Kasumi-1 (cell line): ENCODE measurements around the gene RBM38.

Source experiments
- DNase-seq, 2 experiments: peaks; one replicate each; lab custom pipeline; 2025; lab: John Stamatoyannopoulos, UW

Gene RBM38

DNA sequence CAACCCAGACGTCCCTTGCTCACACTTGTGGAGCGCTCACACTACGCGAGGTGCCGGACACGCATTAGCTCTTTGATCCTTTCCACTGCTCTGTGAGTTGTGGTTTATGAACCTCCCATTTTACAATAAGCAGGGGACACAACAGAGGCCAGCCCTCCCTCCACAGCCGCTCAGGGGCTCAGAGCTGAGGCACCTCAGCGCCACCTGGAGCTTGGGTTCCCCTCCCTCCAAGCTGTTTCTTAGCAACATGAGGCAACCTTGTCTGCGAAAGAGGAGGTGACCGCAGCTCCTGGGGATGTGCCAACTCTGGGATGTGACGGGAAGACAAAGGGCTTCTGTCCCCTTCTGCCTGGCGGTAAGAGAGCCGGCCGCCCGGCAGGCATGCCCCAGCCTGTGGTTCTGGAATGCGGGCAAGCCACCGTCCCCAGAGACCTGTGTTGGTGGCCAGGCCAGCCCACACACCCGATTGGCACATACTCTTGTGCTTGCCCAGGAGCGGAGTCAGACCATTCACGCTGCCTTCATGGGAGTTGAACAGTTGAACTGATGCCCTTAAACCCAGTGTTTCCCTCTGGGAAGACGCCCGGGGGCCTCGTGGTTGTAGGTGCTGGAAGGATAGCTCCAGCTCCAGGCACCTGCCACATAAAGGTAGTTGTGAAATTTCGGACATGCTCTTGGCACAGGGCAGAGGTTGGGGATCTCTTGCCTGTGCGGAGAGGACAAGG is 44.5 kb downstream of the RBM38 start:
- peak; percentile 23 to 55 for DNase-seq

DNA sequence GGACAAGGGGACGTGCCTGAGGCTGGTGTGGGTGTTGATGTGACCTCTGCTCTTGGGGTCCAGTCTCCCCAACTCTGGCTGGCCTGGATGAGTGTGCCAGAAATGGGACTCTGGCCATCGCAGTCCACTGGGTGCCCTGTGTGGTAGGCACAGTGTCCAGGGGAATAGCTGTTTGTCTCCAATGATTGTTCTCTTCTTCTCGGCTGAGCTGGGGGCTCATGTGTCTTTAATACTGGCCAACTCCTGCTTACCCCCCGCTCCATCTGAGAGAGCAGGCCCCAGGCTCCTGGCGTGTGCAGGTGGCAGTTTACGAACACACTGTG is 45.0 kb downstream of the RBM38 start:
- no peak for DNase-seq

DNA sequence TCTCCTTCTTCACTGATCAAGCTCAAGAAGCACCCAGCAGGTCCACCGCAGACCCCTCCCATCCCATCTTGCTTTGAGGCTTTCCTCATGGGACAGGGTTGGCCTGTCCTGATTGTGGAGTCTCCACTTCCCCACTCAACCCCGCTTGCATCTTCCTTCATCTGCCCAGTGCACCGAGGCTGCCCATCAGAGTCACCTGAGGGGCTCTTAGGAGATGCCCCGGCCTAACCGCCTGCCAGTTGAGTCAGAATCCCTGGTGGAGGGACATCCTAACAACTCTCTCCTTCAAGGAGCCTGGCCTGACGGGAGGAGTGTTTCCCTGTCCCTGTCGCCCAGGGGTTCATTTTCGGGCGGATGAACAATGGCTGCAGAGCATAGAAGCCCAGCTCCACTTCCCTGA is 46.1 kb downstream of the RBM38 start:
- DNase-seq = no peak

DNA sequence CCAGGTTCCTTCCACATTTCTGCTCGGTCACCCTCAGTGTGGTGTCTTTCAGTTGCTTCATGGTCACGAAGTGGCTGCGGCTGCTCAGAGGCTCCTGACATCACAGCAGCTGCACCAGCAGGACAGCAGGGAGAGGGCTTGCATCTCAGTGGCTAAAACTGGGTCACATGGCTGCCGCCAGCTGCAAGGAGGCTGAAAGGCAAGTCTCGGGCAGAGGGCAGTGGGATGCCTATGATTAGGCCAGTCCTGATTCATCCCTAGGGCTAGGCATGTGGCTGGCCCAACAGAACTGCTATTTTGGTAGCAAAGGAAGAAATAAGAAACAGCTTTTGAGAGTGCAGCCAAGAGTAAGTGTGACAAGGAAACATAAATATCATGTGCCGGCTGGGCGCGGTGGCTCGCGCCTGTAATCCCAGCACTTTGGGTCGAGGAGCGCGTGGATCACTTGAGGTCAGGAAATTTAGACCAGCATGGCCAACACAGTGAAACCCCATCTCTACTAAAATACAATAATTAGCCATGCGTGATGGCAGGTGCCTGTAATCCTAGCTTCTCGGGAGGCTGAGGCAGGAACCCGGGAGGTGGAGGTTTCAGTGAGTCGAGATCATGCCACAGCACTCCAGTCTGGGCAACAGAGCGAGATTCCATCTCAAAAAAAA is 46.6 kb downstream of the RBM38 start:
- no peak for DNase-seq

DNA sequence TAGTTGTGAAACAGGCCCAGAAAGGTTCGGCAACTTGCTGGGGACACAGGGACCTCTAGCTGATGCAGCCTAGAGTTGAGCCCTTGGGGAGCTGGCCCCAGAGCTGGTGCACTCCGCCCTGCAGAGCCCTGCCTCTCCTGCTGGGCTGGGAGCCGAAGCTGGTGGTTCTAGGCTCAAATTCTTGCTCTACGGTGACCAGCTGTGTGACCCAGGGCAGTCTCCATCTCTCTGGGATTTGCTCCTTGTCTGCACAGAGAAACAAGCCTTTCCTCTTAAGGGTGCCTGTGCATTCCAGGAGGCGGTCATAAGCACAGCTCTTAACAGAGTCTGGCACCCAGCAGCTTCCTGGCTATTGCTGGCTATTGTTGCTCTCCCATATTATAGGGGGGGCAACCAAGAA is 47.4 kb downstream of the RBM38 start:
- DNase-seq = no peak

DNA sequence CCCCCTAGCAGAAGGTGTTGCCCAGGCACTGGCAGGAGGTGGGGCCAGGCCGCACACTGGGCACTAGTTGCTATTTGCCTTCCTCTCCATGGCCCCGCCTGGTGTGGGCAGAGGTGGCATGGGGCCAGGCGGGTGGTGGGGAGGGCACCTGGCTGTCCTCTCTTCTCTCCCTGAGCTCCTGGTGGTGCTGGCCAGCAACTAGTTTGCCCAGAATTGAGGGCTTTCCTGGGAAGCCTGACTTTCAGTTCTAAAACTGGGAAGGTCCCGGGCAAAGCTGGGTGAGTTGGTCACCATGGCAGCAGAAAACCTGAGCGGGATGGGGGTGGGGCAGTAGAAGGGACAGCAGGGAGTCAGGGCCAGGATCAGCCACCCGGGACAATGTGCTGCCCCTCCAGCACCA is 48.2 kb downstream of the RBM38 start:
- DNase-seq = no peak

DNA sequence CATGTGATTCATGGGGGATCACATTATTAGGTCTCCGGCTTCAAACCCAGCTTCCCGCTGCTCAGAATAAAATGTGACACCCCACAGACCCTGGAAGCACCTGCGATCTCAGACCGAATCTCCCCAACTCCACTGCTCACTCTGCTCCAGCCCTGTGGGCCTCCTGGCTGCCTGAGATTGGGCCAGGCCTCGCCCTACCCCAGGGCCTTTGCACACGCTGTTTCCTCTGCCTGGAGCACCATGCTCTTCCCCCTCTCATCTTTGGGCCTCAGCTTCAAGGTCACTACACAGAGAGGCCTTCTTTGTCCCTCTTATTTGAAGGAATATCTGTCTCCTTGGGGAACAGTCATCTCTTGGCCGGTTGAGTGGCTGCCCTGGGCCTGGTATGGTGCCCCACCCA is 48.8 kb downstream of the RBM38 start:
- DNase-seq = no peak

DNA sequence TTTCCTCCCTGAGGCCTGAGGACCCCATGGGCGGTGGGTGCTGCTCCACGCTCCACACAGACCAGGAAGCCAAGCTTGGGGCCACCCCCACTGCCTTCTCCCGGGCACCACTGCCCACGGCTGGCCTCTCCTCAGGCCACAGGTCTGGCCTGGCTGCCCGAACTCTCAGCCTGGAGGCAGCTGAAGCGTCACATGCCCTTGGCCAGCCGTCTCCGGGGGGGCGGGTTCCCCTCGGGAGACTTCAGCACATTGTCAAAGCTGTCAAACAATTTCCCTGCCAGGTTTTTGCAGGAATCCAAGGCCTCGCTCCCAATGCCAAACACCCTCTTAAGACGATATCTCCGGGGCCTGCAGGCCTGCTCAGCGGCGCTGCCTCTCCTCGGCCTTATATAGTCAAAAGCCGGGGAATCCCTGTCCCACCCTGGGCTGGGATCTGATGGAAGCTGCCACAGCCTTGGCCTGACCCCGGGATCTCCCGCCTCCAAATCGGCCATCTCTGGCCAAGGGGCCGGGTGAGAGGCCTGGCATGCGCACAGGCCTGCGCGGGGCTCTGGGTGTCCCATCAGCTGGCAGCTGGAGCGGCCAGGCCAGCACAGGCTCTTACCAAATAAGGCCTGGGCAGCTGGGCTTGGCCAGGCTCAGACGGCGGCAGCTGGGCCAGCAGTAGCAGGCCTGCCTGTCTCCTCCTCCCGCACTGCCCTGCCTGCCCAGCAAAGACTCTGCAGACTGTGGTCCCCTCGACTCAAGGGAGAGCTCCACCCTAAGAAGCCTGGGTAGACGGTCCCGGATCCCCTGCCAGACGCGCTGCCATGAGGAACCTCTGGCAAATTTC is 49.7 kb downstream of the RBM38 start:
- no peak for DNase-seq

DNA sequence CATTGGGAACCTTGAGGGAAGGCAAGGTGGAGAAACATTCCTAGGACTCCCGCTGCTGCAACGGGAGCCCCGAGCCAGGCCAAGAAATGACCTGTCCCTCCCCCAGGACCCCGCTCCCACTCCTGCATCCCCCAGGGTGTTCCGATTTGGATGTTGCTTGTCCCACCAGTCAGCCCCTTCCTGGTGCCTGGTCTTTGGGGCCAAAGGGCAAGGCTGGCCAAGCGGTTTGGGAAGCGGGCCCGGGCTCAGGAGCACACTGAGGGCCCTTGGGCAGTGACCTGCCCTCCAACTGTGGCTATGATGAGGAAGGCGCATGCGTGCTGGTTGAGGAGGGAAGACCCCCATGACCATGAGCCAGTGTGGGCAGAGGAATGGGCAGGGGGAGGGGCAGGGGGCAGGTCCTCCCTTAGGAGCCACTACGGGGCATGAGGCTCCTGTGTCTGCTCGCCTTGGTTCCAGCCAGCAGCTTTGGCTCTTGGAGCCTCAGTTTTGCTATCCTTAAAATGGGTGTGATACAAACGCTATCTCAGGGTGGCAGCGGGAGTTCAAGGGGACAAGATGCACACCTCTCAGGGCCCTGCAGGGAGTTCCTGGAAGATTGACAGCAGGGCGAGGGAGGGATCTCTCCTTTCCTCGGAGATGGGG is 50.4 kb downstream of the RBM38 start:
- no peak for DNase-seq

DNA sequence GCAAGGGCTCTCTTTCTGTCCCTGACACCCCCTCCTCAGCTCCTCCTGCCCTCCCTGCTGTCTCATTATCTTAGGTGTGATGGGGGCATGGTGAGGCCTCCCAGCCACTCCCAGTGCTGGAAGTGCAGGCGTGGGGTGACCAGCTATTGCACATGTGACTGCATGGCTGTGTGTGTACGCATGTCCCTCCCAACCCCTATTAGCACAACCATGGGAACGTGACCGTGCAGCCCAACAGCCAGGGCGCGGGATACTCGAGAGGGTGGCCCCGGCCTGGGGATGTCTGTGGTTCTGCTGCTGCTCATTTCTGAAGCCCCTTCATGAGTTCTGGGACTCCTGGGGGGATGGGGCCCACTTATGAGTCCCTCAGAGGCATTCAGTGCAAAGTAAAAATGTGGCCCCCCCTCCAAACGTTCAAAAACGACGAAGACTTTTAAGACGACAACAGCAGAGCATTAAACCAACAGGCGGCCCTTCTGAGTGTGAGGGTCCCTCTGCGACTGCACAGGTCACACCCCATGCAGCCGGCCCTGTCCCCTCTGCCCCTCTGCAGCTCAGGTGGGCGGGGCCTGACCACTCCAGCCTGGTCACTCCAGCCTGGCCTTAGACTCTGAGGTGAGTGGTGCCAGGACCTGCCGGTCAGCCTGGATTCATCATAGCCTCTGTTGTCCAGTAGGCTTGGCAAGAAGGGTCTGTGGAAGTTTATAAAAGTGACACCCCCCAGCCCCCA is 51.1 kb downstream of the RBM38 start:
- no peak for DNase-seq

DNA sequence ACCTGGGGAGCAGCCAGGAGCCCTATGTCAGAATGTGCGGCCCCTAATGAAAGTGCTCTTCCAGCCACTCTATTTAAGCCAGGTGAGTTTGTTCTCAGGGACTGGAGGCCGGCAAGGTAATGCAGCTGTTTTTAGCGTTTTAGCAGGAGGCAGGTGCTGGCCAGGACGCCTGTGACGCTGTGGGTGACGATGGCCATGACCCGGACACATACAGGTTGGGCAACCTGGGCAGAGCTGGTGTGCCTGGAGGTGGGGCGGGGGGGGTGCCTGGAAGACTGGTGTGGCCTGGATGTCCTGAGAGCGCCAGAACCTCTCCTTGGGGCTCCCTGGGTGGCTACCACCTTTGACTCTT is 51.7 kb downstream of the RBM38 start:
- no peak for DNase-seq

DNA sequence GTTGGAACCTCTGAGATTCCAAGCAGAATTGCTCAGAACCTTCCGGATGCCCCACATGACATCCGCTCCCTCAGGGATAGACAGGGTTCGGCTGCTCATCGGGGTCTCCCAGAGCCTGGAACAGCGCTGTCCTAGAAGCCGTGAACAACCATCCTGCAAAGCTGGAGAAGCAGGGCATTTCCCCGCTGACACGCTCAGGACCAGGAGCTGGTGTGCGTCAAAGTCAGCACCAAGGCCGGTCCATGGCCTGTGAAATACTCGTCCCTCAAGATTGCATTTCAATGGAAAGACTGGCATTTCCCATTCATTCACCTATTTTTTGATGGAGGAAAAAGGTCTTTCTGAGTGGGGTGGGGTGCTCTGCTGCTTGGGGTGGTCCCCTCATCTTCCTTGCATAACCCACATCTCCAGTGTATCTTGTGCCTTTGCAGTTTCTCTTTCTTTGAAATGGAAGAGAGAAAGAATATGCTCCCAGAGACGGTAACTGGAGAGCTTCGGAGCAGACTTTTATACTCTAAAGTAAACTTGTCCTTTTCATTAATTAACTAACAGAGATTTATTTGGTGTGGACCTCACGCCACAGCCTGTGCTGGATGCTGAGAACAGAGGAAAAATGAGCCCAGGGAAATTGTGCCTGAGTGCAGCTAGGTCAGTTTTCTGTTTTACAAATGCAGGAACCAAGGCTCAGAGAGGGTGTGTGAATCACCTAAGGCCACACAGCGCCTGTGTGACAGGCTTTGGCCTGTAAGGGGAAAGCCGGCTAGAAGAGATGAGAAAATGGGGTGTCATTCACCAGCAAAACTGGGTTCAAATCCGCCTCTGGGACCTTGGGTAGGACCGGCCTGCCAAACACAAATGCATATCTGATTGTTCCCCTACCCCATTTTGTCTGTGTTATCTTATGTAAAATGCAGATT is 52.4 kb downstream of the RBM38 start:
- no peak for DNase-seq

DNA sequence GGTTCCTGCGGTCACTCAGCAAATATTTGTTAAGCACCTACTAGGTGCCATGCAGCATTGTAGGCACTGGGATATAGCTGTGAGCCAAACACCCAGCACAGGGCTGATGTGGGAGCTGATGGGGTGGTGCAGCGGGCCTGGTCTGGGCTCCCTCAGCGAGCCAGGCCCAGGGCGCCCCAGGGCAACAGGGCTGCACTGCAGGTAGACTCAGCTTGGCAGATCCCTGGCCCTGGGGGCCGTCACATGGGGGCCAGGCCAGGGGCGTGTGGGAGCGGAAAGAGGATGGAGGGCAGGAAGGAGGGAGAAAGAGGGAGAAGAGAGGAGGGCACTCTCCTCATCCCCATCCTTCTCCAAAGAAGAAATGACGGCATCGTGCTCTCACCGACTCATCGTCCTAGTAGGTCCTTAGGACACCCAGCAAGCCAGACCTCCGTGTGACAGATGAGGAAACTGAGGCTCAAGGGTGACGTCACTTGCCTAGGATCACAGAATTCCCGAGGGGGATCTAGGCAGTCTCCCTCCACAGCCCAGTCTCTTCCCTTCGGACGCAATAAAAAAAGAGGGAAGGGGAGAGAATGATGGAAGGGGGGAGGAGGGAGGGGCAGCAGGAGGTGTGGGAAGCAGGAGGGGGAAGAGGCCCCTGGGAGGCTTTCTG is 53.3 kb downstream of the RBM38 start:
- no peak for DNase-seq

DNA sequence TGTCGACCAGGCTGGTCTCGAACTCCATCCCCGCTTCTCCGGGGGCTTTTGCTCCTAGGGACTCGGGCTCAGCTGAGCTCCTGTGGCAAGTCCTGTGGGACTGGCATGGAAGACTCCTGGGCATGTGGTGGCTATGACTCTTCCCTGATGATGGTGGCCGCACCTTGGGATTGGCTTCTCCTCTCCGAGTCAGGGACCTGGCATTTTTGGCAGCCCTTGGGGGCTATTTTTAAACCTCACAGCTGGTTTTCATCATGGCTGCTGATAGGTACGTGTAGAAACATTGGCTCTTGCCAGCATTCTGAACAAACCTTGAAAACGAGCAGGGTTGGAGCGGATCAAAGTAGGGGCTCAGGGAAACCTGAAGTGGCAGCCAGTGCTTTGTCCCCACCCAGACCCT is 54.1 kb downstream of the RBM38 start:
- no peak for DNase-seq

DNA sequence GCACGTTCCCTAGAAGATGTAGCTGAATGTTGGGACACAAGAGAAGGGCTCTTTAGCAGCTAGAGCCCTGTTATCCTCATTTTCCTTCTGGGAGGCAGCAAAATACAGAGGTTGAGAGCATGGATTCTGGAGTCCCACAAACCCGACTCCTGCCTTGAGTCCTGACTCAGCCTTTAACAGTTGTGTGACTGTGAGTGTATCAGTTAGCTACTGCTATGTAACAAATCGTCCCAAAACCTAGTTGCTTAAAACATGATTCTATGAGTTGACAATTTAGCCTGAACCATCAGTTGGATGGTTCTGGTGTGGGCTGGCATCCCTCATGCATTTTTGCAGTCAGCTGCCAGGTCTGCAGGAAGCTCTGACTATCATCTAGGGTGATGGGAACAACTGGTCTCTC is 54.6 kb downstream of the RBM38 start:
- DNase-seq = no peak

DNA sequence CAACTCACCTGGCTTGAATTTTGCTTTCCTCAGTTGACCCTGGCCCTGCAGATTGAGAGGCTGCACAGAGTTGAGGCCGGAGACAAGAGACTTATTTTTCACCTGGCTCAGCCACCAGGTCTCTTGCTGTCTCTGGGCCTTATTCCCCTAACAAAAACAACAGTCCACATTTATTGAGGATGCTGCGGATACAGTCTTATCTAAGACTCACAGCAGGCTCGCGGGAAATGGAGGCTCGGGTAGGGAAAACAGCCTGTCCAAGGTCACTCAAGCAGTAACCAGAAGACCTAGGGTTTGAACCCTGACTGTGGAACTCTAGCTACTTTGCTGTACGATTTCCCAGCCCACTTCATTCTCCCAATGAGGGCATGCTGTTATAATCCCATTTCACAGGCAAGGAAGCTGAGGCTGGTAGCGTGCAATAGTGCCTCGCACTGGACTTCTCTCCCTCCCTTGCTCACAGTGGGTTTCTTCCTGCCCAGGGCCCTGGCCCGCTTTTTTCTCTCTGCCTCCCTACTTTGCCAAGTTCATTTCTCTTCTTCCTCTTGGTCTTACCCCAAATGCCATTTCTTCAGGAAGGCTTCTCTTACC is 57.7 kb downstream of the RBM38 start:
- DNase-seq = no peak

DNA sequence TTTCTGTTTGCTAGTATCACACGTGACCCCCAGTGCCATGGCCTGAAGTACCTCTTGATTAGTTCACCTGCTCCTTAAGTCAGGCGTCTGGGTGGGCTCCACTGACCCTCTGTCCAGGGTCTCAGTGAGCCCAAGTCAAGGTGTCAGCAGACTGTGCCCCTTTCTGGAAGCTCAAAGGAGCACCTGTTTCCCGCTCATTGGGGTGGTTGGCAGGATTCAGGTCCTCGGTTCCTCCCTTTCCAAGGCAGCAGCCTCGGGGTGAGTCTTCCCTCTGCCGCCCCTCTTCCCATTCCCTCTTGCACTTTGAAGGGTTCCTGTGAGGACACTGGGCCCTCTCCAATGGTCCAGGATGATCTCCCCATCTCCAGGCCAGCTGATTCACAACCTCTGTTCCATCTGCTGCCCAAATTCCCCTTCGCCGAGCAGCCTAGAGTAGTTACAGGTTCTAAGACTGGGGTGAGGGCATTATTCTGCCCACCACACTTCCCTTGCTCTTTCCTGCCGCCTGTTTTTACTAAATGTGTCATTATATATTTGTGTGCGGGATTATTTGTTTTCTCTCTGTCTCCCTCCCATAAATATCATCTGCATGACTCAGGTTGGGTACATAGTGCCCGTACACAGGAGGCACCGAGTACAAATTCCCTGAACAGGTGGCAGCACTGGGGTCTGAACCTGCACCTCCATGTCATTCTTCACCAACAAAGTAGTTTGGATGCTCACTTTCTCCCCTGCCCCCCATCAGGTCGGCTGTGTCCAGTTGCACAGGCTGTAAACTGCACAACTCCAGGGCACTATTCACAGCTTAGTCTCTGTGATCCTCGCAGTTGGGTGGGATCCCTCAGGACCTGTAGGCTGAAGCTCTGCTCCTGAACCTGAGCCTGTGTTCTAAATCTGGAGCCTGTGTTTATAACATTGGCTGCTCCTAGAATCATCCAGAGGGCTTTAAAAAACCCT is 58.5 kb downstream of the RBM38 start:
- DNase-seq = no peak

DNA sequence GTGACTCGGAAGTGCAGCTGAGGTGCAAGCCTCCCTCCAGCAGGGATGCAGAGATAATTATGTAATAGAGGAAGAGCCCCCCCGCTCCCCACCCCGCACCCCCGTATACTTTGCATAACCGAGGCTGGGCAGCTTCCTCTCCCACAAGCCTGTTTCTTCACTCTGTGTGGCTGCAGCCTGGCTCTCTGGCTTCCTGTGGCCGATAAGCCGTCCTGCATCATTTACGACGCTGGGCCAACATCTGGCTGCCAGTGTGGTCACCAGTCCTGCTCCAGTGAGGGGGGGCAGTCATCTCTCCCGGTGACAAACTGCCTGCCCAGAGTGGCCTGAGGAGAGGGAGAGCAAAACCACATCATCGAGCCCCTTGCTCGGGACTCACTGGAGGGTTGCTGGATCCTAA is 59.2 kb downstream of the RBM38 start:
- peak; percentile 73 to 79 for DNase-seq

DNA sequence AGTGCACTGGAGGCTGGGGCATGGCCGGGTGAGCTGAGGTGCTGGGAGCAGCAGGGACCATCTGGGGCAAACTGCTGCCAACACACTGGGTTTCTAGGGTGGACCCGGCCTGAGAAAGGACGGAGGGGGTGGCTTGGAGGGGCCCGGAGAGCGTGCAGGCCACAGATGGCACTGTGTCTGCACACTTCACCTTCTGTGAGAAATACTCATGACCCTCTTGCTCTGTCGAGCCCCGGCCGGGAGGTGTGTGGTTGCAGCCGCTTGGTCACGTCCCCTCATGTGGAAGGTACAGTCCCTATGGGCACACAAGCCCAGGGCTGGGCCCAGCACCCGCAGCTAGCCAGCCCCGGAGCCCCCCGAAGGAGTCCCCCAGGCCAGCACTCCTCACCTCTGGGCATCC is 59.7 kb downstream of the RBM38 start:
- no peak for DNase-seq
